ENCODE results near the gene MAN2A1.
A peak's percentile ranks its signal among the peaks of the same experiment; 100 is the strongest.

- TF ChIP-seq MAX (IDR thresholded peaks at IDR 0.05) (no peak; the same call in 1 of the 2 replicates), REST (IDR thresholded peaks at IDR 0.05; ENCODE audit: low read depth) (no peak), TCF7L2 (IDR thresholded peaks at IDR 0.05; ENCODE audit: borderline replicate concordance, extremely low read depth, insufficient read depth, insufficient read length) (peak; percentile 5), POLR2AphosphoS5 (IDR thresholded peaks at IDR 0.05; ENCODE audit: low read depth, low read length) (no peak), EZH2phosphoT487 (IDR thresholded peaks at IDR 0.05; ENCODE audit: borderline replicate concordance) (no peak), ZNF274 (IDR thresholded peaks at IDR 0.05; ENCODE audit: low read depth, low read length) (no peak), POLR2A (IDR thresholded peaks at IDR 0.05; ENCODE audit: borderline replicate concordance, extremely low read depth, insufficient read depth, insufficient read length) (no peak)
- TF ChIP-seq, protein P1, sequence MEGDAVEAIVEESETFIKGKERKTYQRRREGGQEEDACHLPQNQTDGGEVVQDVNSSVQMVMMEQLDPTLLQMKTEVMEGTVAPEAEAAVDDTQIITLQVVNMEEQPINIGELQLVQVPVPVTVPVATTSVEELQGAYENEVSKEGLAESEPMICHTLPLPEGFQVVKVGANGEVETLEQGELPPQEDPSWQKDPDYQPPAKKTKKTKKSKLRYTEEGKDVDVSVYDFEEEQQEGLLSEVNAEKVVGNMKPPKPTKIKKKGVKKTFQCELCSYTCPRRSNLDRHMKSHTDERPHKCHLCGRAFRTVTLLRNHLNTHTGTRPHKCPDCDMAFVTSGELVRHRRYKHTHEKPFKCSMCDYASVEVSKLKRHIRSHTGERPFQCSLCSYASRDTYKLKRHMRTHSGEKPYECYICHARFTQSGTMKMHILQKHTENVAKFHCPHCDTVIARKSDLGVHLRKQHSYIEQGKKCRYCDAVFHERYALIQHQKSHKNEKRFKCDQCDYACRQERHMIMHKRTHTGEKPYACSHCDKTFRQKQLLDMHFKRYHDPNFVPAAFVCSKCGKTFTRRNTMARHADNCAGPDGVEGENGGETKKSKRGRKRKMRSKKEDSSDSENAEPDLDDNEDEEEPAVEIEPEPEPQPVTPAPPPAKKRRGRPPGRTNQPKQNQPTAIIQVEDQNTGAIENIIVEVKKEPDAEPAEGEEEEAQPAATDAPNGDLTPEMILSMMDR (IDR thresholded peaks at IDR 0.05 in 2 of 3, conservative IDR thresholded peaks at IDR 0.05 in 1 of 3; ENCODE audit: borderline replicate concordance in 1 of 3, insufficient read depth in 1 of 3, low read depth in 2 of 3, low read length in 2 of 3), result peak; percentile 50 to 66 (median 62); a peak in 5 of 6 replicates
- TF ChIP-seq, protein P2, sequence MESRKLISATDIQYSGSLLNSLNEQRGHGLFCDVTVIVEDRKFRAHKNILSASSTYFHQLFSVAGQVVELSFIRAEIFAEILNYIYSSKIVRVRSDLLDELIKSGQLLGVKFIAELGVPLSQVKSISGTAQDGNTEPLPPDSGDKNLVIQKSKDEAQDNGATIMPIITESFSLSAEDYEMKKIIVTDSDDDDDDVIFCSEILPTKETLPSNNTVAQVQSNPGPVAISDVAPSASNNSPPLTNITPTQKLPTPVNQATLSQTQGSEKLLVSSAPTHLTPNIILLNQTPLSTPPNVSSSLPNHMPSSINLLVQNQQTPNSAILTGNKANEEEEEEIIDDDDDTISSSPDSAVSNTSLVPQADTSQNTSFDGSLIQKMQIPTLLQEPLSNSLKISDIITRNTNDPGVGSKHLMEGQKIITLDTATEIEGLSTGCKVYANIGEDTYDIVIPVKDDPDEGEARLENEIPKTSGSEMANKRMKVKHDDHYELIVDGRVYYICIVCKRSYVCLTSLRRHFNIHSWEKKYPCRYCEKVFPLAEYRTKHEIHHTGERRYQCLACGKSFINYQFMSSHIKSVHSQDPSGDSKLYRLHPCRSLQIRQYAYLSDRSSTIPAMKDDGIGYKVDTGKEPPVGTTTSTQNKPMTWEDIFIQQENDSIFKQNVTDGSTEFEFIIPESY (IDR thresholded peaks at IDR 0.05; ENCODE audit: extremely low read depth, insufficient replicate concordance, low read length), result no peak
Observed at GRCh38 chr5:109690975-109691574, 1.3 kb downstream of the MAN2A1 start.

Data from HCT116 (cell line).